ENCODE data around the gene GABBR2.

Gene GABBR2

DNA sequence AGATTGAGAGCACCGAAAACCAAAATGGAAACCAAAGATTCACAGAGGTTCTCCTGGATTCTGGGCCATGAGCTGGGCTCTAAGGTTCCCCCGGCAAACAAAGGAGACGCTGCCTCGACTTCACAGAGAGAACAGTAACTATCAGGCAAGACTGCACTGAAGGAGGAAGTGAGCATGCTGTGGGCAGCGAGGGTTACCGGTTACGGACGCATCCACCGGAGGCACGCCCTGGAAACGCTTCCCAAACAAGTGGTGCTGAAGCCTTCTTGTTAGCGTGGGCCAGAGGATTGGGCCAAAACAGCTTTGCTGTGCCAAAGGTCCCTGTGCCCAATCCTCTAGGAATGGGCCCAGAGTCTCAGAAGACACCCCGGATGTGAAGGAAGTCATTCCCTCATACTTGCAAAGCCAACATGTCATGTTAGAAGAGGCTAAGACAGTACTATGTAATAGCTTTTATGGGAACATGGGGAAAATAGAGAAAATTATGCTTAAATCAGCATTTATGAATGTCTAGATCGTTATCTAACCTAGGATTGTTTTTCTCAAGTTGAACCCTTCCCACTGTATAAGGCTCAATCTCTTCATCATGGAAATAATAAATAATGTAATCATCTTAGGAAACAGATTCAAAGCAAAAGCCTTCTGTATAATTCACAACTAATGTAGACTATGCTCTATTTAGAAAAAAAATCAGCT lies 145.4 kb downstream of the GABBR2 start:
- no peak overlapping the region for H3K4me3 ChIP-seq (ENCODE audit: low read depth, low read length)
- DNase-seq (ENCODE audit: low read depth) = no peak
- TF ChIP-seq, protein P1, sequence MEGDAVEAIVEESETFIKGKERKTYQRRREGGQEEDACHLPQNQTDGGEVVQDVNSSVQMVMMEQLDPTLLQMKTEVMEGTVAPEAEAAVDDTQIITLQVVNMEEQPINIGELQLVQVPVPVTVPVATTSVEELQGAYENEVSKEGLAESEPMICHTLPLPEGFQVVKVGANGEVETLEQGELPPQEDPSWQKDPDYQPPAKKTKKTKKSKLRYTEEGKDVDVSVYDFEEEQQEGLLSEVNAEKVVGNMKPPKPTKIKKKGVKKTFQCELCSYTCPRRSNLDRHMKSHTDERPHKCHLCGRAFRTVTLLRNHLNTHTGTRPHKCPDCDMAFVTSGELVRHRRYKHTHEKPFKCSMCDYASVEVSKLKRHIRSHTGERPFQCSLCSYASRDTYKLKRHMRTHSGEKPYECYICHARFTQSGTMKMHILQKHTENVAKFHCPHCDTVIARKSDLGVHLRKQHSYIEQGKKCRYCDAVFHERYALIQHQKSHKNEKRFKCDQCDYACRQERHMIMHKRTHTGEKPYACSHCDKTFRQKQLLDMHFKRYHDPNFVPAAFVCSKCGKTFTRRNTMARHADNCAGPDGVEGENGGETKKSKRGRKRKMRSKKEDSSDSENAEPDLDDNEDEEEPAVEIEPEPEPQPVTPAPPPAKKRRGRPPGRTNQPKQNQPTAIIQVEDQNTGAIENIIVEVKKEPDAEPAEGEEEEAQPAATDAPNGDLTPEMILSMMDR (IDR thresholded peaks at IDR 0.05; ENCODE audit: low read depth, low read length, missing control alignments) = no peak

DNA sequence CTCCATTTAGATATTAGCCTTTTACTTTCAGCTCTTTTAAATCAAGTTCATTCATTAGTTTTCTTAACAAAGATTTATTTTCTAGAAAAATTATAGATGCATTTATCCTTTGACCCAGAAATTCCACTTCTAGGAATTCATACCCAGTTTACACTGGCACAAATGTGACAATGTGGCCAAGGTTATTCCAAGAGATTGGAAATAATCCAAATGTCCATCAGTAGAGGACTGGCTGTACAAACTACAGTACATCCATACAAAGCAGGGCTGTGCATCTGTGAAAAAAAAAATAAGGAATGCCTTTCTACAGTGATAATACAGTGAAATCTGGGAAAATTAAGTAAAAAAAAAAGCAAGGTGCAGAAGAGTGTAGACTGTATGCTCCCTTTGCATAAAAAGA lies 149.2 kb downstream of the GABBR2 start:
- DNase-seq (ENCODE audit: low read depth) = no peak
- no peak overlapping the region for H3K4me3 ChIP-seq (ENCODE audit: low read depth, low read length)
- TF ChIP-seq, protein P1 (IDR thresholded peaks at IDR 0.05; ENCODE audit: low read depth, low read length, missing control alignments) = no peak

DNA sequence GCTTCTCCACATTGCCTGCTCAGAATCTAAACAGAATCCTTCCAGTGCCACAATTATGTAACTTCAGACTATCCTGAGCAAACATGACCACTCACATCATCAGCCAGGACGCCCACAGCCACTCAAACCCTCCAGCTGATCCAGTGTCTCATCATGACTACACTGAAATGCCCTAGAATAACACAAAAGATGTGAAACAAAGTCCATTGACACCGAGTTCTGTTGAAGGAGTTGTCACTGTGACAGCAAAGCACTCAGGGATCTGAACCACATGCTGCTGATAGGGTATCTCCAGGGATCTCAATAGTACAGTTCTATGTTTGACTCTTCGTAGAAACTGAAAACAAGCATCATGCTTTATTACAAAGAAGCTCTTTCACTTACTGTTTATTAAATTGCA lies 150.2 kb downstream of the GABBR2 start:
- TF ChIP-seq, protein P1 (IDR thresholded peaks at IDR 0.05; ENCODE audit: low read depth, low read length, missing control alignments) = no peak
- no peak overlapping the region for H3K4me3 ChIP-seq (ENCODE audit: low read depth, low read length)
- DNase-seq (ENCODE audit: low read depth) = no peak

DNA sequence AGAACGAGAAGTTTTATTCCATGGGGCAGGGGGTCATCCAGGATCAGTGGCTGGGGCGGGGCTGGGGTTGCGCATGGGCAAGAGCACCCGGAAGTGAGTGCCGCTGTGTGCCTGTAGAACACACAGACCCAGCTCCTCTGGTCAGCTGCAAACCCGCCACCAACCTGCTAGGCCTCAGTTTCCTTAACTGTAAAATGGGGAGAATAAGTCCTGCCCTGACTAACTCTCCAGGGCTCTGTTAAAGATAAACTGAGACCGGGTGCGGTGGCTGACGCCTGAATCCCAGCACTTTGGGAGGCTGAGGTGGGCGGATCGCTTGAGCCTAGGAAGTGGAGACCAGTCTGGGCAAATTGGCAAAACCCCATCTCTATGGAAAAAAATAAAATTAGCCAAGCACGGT lies 152.2 kb downstream of the GABBR2 start:
- H3K4me3 ChIP-seq (ENCODE audit: low read depth, low read length) = no peak overlapping the region
- TF ChIP-seq, protein P1 (IDR thresholded peaks at IDR 0.05; ENCODE audit: low read depth, low read length, missing control alignments) = no peak
- DNase-seq (ENCODE audit: low read depth) = no peak

DNA sequence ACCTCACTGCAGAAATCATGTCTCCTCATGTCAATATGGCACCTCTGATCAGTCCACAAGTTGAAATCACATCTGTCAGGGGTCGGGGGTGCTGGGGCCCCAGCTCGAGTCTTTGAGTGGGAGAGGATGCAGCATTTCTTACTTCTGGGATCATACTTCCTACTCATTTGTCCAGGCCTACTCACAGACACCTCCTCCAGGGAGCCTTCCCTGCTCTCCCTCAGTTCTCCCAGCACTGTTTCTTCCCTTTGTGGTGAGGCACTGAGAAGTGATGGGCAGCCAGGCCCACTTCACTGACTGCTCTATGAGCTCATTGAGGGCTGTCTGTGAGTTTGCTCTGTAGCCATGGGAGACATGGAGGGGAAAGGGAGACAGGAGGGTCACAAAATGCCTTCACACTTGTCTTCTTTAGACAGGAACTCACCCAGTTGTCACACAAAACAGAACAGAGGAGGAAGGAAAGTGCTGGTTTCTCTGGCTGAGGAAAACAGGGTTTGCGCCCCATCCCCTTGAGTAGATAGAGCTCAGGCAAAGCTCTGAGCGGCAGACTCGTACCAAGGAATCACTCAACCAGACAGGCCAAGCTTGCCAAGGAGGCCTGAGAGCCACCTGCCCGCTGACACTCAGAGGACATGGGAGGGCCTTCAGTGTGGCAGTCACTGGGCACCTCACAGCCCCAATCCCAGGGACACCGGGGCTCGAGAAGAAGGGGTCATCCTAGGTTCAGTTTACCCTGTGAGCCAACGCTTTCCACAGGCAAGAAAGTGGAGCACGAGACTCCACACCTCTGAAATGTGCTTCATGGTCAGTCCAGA lies 152.9 kb downstream of the GABBR2 start:
- H3K4me3 ChIP-seq (ENCODE audit: low read depth, low read length) = no peak overlapping the region
- DNase-seq (ENCODE audit: low read depth) = no peak
- TF ChIP-seq, protein P1 (IDR thresholded peaks at IDR 0.05; ENCODE audit: low read depth, low read length, missing control alignments) = no peak

DNA sequence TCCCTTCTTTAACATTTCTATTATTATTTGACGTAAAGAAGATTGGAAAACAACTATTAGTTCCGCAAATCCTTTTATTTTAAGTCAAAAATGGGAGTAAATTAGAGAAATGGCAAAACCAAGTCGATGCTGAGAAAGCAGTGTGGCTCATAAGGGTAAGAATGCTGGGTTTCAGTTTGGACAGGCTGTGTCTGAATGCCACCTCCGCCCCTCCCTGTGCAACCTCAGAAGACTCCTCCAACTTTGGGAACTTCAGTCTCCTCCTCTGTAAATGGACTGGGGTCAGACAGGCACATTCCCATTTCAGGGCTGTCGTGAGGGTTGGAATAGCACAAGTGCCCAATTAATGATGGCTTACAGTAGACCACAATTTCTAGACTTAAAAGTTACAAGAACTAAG lies 154.0 kb downstream of the GABBR2 start:
- no peak overlapping the region for H3K4me3 ChIP-seq (ENCODE audit: low read depth, low read length)
- no peak for DNase-seq (ENCODE audit: low read depth)
- TF ChIP-seq, protein P1 (IDR thresholded peaks at IDR 0.05; ENCODE audit: low read depth, low read length, missing control alignments) = no peak
